ENCODE data around the gene AGFG2.
"Not testable (repeated sequence)": the region's sequence is repeated elsewhere in the genome, so short reads cannot be mapped to it uniquely, and the experiment has no call there.

Gene AGFG2

DNA sequence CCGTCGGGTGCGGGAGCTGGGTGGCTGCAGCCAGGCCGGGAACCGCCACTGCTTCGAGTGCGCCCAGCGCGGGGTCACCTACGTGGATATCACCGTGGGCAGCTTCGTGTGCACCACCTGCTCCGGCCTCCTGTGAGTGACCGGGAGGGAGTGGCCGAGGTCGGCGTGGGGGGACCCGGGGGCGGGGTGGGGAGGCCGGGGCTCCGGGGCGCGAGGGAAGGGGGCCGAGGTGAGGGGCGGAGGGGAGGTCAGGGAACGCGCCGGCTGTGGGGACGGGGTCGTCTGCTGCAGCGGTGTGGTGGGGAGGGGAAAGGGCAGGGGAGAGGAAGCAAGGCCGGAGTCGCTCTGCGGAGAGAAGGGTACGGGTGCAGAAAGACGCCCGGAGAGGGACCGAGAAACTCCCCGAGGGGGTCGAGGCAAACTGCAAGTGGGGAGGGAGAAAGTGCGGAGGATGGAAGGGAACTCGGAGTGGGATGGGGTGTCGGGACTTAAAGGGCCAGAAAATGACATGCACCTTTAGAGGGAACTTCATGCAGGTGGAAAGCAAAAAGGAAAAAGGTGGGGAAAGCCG is 518 bp downstream of the AGFG2 start:
- DNase-seq (ENCODE audit: extremely low read depth, low read depth): no peak
- peak overlapping the region; percentile 64 for H3K4me3 ChIP-seq (replicated peaks; ENCODE audit: low read depth, low read length)
- TF ChIP-seq, protein P1, sequence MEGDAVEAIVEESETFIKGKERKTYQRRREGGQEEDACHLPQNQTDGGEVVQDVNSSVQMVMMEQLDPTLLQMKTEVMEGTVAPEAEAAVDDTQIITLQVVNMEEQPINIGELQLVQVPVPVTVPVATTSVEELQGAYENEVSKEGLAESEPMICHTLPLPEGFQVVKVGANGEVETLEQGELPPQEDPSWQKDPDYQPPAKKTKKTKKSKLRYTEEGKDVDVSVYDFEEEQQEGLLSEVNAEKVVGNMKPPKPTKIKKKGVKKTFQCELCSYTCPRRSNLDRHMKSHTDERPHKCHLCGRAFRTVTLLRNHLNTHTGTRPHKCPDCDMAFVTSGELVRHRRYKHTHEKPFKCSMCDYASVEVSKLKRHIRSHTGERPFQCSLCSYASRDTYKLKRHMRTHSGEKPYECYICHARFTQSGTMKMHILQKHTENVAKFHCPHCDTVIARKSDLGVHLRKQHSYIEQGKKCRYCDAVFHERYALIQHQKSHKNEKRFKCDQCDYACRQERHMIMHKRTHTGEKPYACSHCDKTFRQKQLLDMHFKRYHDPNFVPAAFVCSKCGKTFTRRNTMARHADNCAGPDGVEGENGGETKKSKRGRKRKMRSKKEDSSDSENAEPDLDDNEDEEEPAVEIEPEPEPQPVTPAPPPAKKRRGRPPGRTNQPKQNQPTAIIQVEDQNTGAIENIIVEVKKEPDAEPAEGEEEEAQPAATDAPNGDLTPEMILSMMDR (IDR thresholded peaks at IDR 0.05; ENCODE audit: low read depth, low read length, missing control alignments): no peak

DNA sequence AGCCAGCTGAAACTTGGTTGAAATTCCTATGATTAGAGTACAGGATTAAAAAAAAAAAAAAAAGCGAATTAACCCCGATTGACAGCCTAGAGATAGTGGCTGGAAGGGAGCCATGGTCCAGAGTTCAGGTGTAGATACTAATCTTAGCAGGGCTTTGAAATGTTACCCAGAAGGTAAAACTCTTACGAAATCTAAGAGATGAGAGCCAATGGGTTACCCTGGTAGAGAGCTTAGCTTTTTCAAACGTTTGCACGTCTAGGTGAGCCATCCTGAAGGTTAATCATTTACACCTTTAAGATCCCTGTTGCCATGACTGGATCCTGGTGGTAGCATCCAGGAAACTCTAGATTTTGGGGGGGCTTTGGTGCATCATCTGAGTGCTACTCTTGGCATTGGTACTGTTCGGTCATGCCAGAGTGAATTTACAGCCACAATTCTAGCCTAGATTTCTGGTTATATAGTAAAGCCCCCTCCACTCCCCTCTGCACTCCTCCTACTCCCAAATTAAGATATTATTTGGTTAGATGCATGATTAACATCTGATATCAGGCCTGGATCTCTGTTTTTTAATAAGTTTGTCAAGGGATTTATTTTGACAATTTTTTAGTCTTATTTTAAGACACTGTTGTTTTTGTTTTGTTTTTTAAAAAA is 1.2 kb downstream of the AGFG2 start:
- H3K4me3 ChIP-seq (replicated peaks; ENCODE audit: low read depth, low read length): peak overlapping the region; percentile 64
- no peak for DNase-seq (ENCODE audit: extremely low read depth, low read depth)
- TF ChIP-seq, protein P1 (IDR thresholded peaks at IDR 0.05; ENCODE audit: low read depth, low read length, missing control alignments): no peak

DNA sequence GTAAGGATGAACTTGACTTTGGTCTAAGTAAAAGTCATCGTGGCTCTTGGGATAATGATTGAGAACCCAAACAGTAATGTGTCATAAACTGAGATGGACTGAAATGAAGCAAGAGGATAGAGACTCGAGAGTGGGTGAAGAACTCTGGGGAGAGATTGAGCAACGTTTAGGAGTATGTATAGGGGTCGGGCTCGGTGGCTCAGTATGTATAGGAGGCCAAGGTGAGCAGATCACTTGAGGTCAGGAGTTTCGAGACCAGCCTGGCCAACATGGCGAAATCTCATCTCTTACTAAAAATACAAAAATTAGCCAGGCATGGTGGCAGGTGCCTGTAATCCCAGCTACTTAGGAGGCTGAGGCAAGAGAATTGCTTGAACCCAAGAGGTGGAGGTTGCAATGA is 2.3 kb downstream of the AGFG2 start:
- H3K4me3 ChIP-seq (replicated peaks; ENCODE audit: low read depth, low read length): not testable (repeated sequence)

DNA sequence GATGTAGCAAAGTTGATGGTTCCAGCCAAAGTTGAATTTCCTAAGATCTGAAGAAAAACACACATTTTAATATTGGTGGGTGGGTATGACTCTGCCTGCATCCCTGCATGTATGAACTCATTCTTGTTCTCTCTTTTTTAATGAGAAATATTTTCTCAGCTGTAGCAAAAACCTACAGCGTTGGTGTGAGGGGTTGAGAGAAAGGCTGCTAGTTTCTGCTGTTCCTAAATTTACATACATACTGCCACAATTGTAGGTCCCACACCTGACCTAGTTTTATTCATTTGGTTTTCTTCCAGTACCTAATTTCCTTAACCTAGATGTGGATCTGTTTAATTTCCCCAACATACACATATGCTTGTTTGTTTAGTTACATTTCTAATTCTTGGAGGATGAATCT is 4.6 kb downstream of the AGFG2 start:
- H3K4me3 ChIP-seq (replicated peaks; ENCODE audit: low read depth, low read length): no peak overlapping the region
- TF ChIP-seq, protein P1 (IDR thresholded peaks at IDR 0.05; ENCODE audit: low read depth, low read length, missing control alignments): no peak
- DNase-seq (ENCODE audit: extremely low read depth, low read depth): no peak

More for the DNA sequence above, 2.3 kb downstream of the AGFG2 start:
- DNase-seq (ENCODE audit: extremely low read depth, low read depth): not testable (repeated sequence)

DNA sequence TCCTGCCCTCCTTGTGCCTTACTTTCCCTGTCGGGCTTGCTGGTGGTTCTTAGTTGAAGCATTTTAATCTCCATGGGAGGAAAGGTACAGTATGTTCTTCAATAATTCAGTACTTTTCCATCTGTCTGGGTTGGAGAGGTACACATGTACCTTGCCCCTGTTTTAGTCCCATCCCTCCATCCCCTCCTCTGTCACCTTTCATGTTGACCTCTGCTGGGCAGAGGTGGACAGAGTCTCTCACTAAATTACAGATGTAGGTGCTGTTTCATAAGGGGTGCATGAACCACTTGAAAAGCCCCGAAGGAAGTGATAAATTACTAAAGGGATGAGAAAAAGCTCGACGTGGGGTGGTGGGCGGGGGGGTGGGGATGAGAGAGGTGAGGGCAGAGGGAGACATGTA is 5.4 kb downstream of the AGFG2 start:
- DNase-seq (ENCODE audit: extremely low read depth, low read depth): no peak
- H3K4me3 ChIP-seq (replicated peaks; ENCODE audit: low read depth, low read length): no peak overlapping the region
- TF ChIP-seq, protein P1 (IDR thresholded peaks at IDR 0.05; ENCODE audit: low read depth, low read length, missing control alignments): no peak

DNA sequence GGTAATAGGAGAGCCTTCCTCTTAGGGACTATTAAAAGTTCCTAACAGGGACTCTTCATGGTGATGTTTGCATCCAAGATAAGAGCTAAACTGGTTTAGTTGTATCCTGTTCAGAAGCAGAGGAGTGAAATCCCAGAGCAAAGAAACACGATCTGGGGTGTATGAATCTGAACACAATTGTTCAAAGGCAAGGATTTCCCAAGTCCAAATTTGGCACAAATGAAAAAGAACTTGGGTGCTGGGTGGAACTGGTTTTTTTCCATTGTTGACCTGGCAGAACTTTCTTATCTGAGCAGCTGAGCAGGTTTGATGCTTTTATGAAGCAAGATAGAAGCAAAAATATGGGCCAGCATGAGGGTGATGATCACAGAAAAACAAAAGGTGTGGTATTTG is 6.0 kb downstream of the AGFG2 start:
- DNase-seq (ENCODE audit: extremely low read depth, low read depth): no peak
- TF ChIP-seq, protein P1 (IDR thresholded peaks at IDR 0.05; ENCODE audit: low read depth, low read length, missing control alignments): no peak
- H3K4me3 ChIP-seq (replicated peaks; ENCODE audit: low read depth, low read length): no peak overlapping the region

DNA sequence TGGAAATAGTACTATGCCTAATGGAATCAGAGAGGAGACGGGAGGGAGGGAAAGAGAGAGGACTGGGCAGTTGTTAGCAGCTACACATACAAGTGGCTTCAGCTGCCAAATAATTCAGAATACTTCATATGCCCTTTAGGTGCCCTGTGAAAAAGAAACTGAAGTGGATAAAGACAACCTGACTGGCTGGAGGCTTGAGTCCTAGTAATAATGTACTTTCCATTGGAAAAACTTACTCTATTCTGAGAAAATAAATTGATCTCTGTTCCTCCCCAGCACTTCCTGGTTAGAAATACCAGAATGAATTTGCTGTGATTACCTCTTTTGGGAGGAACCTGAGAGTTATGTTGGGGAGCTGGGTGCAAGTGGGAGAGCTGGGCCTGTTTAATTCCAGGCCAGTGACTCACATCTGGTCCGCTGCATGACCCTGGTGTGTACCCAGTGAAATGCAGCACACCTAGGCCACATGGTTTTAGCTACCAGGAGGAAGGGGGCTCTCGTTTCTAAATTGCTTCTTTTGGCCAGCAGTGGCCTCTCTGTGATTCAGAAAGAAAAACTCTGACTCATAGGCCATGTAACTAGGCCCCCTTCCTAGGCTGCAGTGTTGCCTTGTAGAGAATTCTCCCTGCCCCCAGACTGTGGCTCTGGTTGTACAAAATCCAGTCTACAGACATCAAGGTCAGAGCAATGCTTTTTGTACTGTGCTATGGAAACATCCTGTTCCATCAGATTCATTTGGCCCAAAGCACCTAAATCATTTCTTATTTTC is 6.5 kb downstream of the AGFG2 start:
- peak; percentile 80 for DNase-seq (ENCODE audit: extremely low read depth, low read depth)
- TF ChIP-seq, protein P1 (IDR thresholded peaks at IDR 0.05; ENCODE audit: low read depth, low read length, missing control alignments): no peak
- no peak overlapping the region for H3K4me3 ChIP-seq (replicated peaks; ENCODE audit: low read depth, low read length)
